ENCODE measurements around the gene DUT.
A peak's percentile ranks its signal among the peaks of the same experiment; 100 is the strongest.

- TF ChIP-seq, protein P1, sequence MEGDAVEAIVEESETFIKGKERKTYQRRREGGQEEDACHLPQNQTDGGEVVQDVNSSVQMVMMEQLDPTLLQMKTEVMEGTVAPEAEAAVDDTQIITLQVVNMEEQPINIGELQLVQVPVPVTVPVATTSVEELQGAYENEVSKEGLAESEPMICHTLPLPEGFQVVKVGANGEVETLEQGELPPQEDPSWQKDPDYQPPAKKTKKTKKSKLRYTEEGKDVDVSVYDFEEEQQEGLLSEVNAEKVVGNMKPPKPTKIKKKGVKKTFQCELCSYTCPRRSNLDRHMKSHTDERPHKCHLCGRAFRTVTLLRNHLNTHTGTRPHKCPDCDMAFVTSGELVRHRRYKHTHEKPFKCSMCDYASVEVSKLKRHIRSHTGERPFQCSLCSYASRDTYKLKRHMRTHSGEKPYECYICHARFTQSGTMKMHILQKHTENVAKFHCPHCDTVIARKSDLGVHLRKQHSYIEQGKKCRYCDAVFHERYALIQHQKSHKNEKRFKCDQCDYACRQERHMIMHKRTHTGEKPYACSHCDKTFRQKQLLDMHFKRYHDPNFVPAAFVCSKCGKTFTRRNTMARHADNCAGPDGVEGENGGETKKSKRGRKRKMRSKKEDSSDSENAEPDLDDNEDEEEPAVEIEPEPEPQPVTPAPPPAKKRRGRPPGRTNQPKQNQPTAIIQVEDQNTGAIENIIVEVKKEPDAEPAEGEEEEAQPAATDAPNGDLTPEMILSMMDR (IDR thresholded peaks at IDR 0.05) = peak in 1 of 4 experiments; percentile 2
- no peak for TF ChIP-seq POLR2A (IDR thresholded peaks at IDR 0.05)
Measured at GRCh38 chr15:48336940-48337339, 5.7 kb downstream of the DUT start.
